Adrenal gland (tissue), 5 donors: Measurements from ENCODE around the gene ST8SIA6.

Source experiments
- CTCF ChIP-seq, 6 experiments: fragments of 450-650 bp in 4 of 6; fragments of 200-600 bp in 2 of 6; sonication (generic) in 1 of 6; IDR thresholded peaks; 1 replicate in 5 of 6; 2 replicates in 1 of 6; pipeline versions ENCODE4 v1.5.1 to v1.8.0; 2016 to 2021; ENCODE audit warnings: antibody characterized with exemption in 6 of 6, mild to moderate bottlenecking in 2 of 6, moderate library complexity in 1 of 6
- POLR2A ChIP-seq, 2 donors: fragments of 450-650 bp; IDR thresholded peaks; one replicate each; pipeline ENCODE4 v1.6.1; 2017; ENCODE audit warnings: antibody characterized with exemption in 2 of 2, mild to moderate bottlenecking in 2 of 2, moderate library complexity in 1 of 2
- donor health status: DM: no; HTN: no; CAD: no.

- no peak for TF ChIP-seq POLR2A (IDR thresholded peaks at IDR 0.05)
- TF ChIP-seq CTCF (IDR thresholded peaks at IDR 0.05), result no peak
These were observed 104.7 kb downstream of the ST8SIA6 start for GRCh38 chr10:17349717-17350116.
